K562 (cell line): ENCODE data around the gene PAQR4. TPM values are rescaled to one million over a fixed set of nuclear protein-coding genes. Genes with fewer than 3 reads are reported as not detected.
A peak's percentile ranks its signal among the peaks of the same experiment; 100 is the strongest.

Experiments used
- ATF7 ChIP-seq: fragments of 450-650 bp; IDR thresholded peaks from 2 replicates; pipeline ENCODE4 v1.7.1; 2014; ENCODE audit warnings: mild to moderate bottlenecking, moderate library complexity
- COPS2 ChIP-seq: fragments of 450-650 bp; conservative IDR thresholded peaks from 2 replicates; pipeline ENCODE4 v1.6.1; 2016; ENCODE audit warnings: mild to moderate bottlenecking, moderate library complexity
- ERF ChIP-seq: fragments of 450-650 bp; formaldehyde crosslinking; IDR thresholded peaks from 2 replicates; pipeline ENCODE4 v1.4.0; 2020; ENCODE audit warnings: mild to moderate bottlenecking, mixed read lengths
- FOXA3 ChIP-seq, 2 experiments: fragments of 450-650 bp in 1 of 2; sonication (generic) in 1 of 2; formaldehyde crosslinking; IDR thresholded peaks in 1 of 2; conservative IDR thresholded peaks in 1 of 2; 2 replicates each; pipeline versions ENCODE4 v1.4.0 to v1.8.0; 2020 to 2022; ENCODE audit warnings: mild to moderate bottlenecking in 2 of 2, missing genetic modification reagents in 1 of 2
- GABPB1 ChIP-seq: sonication (generic); formaldehyde crosslinking; IDR thresholded peaks from 2 replicates; pipeline ENCODE4 v1.8.0; 2022; ENCODE audit warnings: mild to moderate bottlenecking, missing genetic modification reagents
- KLF10 ChIP-seq: fragments of 250-450 bp; sonication (Bioruptor Pico); IDR thresholded peaks from 2 replicates; pipeline ENCODE4 v1.6.1; 2021; ENCODE audit warnings: matching md5 sums
- NBN ChIP-seq: fragments of 450-650 bp; IDR thresholded peaks from 2 replicates; pipeline ENCODE4 v1.6.1; 2016; ENCODE audit warnings: low read depth, mild to moderate bottlenecking
- NONO ChIP-seq, 2 experiments: fragments of 200-400 bp in 1 of 2; fragments of 450-650 bp in 1 of 2; formaldehyde crosslinking in 1 of 2; IDR thresholded peaks; 2 replicates each; pipeline ENCODE4 v1.6.1; 2017; ENCODE audit warnings: low read depth in 2 of 2, mild to moderate bottlenecking in 2 of 2, moderate library complexity in 2 of 2, low read length in 1 of 2
- POLR2G ChIP-seq: fragments of 200-400 bp; formaldehyde crosslinking; IDR thresholded peaks from 2 replicates; pipeline ENCODE4 v1.6.1; 2017; ENCODE audit warnings: low read depth, mild to moderate bottlenecking, antibody characterized with exemption, low read length, moderate library complexity
- RBFOX2 ChIP-seq: fragments of 200-400 bp; formaldehyde crosslinking; IDR thresholded peaks from 2 replicates; pipeline ENCODE4 v1.6.1; 2017; ENCODE audit warnings: low read depth, mild to moderate bottlenecking, low read length, moderate library complexity
- RREB1 ChIP-seq: fragments of 250-450 bp; sonication (Bioruptor Pico); IDR thresholded peaks from 2 replicates; pipeline ENCODE4 v1.4.0; 2020
- SRF ChIP-seq, 2 experiments: fragments of 250-450, 450-650 bp in 1 of 2; sonication (Bioruptor Pico) in 1 of 2; sonication (generic) in 1 of 2; formaldehyde crosslinking; IDR thresholded peaks; 2 replicates each; pipeline versions ENCODE4 v1.5.0 to v1.5.1; 2020 to 2022; ENCODE audit warnings: mild to moderate bottlenecking in 1 of 2, missing genetic modification reagents in 1 of 2
- STAT5B ChIP-seq: fragments of 250-450 bp; sonication (Bioruptor Pico); IDR thresholded peaks from 2 replicates; pipeline ENCODE4 v1.8.0; 2021; ENCODE audit warnings: mild to moderate bottlenecking, inconsistent platforms
- TAF9B ChIP-seq: fragments of 450-650 bp; IDR thresholded peaks from 2 replicates; pipeline ENCODE4 v1.6.1; 2018; ENCODE audit warnings: mild to moderate bottlenecking; ENCODE audit not compliant: partially characterized antibody
- TAL1 ChIP-seq: fragments of 450-650 bp; IDR thresholded peaks from 2 replicates; pipeline ENCODE4 v1.6.1; 2016; ENCODE audit warnings: mild to moderate bottlenecking
- ZBTB2 ChIP-seq: fragments of 450-650 bp; IDR thresholded peaks from 2 replicates; pipeline ENCODE4 v1.6.1; 2016; ENCODE audit warnings: antibody characterized with exemption
- ZFP36 ChIP-seq: fragments of 150-350 bp; IDR thresholded peaks from 2 replicates; pipeline ENCODE4 v1.6.1; 2018; ENCODE audit warnings: low read length, low read depth; ENCODE audit not compliant: partially characterized antibody
- ZFPM2 ChIP-seq: fragments of 250-450 bp; sonication (Bioruptor Pico); IDR thresholded peaks from 2 replicates; pipeline ENCODE4 v1.5.1; 2022; ENCODE audit warnings: mild to moderate bottlenecking
- ZNF146 ChIP-seq: IDR thresholded peaks from one replicate; pipeline ENCODE4 v1.6.1; 2018; ENCODE audit warnings: missing compliant biosample characterization; ENCODE audit not compliant: unreplicated experiment
- ZNF253 ChIP-seq: fragments of 250-450 bp; sonication (Bioruptor Pico); conservative IDR thresholded peaks from 2 replicates; pipeline ENCODE4 v1.6.1; 2021; ENCODE audit warnings: mild to moderate bottlenecking
- ZNF384 ChIP-seq: IDR thresholded peaks from 2 replicates; pipeline ENCODE4 v1.6.1; 2012; ENCODE audit warnings: low read depth, low read length, improper control_type of control experiment
- polyA plus RNA-seq, 8 experiments: library from polyadenylated mRNA; depleted of rRNA in 4 of 8; stranded (reverse) in 5 of 8; unstranded in 3 of 8; fragments of >200 nt; fragmentation: Nextera tagmentation in 2 of 8; fragmentation: Illumina TruSeq in 1 of 8; extraction: Ambion mirVana in 2 of 8; extraction: Trizol in 1 of 8; gene quantifications; 2 replicates each; pipeline versions ENCODE4 v1.2.1 to v1.2.3, GENCODE V29; 2011 to 2014; ENCODE audit warnings: inconsistent platforms in 1 of 8, missing spikeins in 1 of 8
- total RNA-seq, 7 experiments: library from RNA; depleted of rRNA in 6 of 7; stranded (reverse); fragments of >200 nt in 6 of 7; fragmentation: Illumina TruSeq in 2 of 7; extraction: Trizol in 2 of 7; gene quantifications; 2 replicates each; pipeline versions ENCODE4 v1.2.1 to v1.2.3, GENCODE V29; 2011 to 2021; ENCODE audit warnings: low replicate concordance in 1 of 7

PAQR4 gene
- total and polyA plus RNA-seq, 9 of the 15 experiments (the other 6 are each of a cell fraction or from before 2014, with no cell fraction given) = 0.62 to 40.4 (median 19.5) TPM

GRCh38 chr16:2980227-2981176 is 11.4 kb downstream of the PAQR4 start, which contains the start of gene PKMYT1 (continued):
- TF ChIP-seq RREB1 (0 out of 2 replicates have a peak, but pooled peaks have one; percentile 41), NBN (no peak), ZNF146 (peak; percentile 23), ZNF253 (no peak), FOXA3 (CRISPR knock-in tag; conservative IDR thresholded peaks at IDR 0.05 in 1 of 2, IDR thresholded peaks at IDR 0.05 in 1 of 2) (peak in 1 of 2 experiments; percentile 26; a peak in 1 of 4 replicates), SRF (CRISPR knock-in tag; IDR thresholded peaks at IDR 0.05) (peak in 1 of 2 experiments; percentile 46; a peak in 1 of 4 replicates), POLR2G (peak; percentile 91), STAT5B (CRISPR knock-in tag) (no peak), TAL1 (no peak), ZFPM2 (CRISPR knock-in tag) (no peak), RBFOX2 (peak; percentile 86), ATF7 (peak; percentile 27; the same call in 1 of the 2 replicates), GABPB1 (CRISPR knock-in tag) (peak; percentile 42; the same call in 1 of the 2 replicates), COPS2 (no peak), ERF (CRISPR knock-in tag) (peak; percentile 64; the same call in 1 of the 2 replicates), ZBTB2 (peak; percentile 81; the same call in 1 of the 2 replicates), KLF10 (CRISPR knock-in tag) (no peak), NONO (IDR thresholded peaks at IDR 0.05; ENCODE audit: low read depth in 2 of 2, low read length in 1 of 2) (peak in 1 of 2 experiments; percentile 58; a peak in 1 of 4 replicates), ZFP36 (peak; percentile 93), TAF9B (no peak), ZNF384 (peak; percentile 53)
